Activated T-cell treated with anti-CD3 and anti-CD28 coated beads for 24 hours (primary cell): ENCODE data around the gene AWAT1.
"Not testable (repeated sequence)": the region's sequence is repeated elsewhere in the genome, so short reads cannot be mapped to it uniquely, and the experiment has no call there.

Source experiments
- DNase-seq: peaks from one replicate; pipeline ENCODE4 v3.0.0-alpha.2; 2020; ENCODE audit warnings: low read depth

AWAT1 gene

GRCh38 chrX:70234355-70234754 lies at the start of gene AWAT1:
Gene AWAT1 (plus strand): TSS chrX:70234655. CDS start chrX:70234696, 41 bp downstream.
- no peak for DNase-seq

DNA sequence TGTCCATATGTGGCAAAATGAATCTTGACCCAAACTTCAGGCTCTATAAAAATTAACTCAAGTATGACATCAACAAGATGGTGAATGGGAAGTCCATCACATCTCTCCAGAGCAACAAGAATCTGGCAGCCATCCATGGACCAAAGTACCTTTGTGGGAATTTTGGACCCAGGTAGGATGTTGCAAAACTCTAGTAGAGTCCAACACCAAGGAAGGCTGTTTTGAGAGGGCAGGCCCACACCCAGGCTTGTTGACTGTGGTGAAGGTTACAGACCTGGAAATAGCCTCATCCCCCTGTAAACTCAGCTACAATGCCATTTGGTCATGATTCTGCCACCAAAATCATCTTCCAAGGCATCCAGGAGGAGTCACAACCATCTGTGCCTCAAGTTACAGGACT lies 44.2 kb upstream of the AWAT1 start:
- no peak for DNase-seq

DNA sequence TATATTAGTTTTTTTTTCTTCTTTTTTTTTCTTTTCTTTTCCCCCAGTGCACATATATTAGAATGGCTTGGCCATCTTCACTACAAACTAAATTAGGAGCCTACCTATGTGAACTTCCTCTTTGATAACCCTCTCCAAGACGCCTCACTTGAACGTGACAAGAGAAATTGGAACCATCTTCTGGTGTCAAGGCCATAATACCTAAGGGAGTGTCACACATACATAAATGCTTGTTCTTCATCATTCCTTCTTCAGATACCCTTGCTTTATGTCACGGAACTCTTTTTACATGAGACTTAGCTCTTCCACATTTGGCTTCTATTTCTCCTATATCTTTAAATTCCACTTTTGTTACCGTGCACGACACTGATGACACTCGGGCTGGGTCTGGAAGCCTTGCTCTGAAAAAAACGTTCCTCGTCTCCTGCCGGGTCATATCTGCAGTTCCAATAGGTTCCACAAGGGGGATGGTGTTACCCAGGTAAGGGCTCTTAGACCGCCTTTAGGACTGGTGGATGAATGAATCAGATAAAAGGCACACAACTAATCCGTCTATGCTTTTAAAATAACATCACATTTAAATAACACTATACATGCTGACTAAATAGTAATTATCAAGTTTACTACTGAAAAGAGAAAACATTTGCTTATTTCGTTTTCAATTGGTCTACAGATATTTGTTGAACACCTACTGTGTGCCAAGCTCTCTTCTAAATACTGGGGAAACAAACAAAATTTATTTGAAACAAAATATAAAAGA lies 37.3 kb upstream of the AWAT1 start:
- DNase-seq = peak; percentile 42

- no peak for DNase-seq
These were observed 32.7 kb upstream of the AWAT1 start for GRCh38 chrX:70201732-70202131.

DNA sequence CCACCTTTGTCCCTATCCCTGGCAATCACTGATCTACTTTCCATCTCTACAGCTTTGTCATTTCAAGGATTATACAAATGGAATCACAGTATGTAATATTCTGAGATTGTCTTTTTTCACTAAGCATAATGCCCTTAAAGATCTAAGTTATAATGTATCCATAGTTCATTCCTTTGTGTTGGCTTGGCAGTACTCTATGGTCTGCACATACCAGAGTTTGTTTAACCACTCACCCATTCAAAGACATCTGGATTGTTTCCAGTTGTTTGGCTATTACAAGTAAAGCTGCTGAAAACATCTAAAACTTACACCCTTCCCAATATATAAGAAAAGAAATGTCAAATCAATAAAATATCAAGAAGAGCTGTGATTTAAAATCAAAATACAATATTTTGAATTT lies 26.0 kb upstream of the AWAT1 start:
- DNase-seq = no peak

- not testable (repeated sequence) for DNase-seq
These were observed 24.9 kb upstream of the AWAT1 start for GRCh38 chrX:70209570-70209969.

GRCh38 chrX:70219938-70220764 lies 14.3 kb upstream of the AWAT1 start:
- no peak for DNase-seq

DNA sequence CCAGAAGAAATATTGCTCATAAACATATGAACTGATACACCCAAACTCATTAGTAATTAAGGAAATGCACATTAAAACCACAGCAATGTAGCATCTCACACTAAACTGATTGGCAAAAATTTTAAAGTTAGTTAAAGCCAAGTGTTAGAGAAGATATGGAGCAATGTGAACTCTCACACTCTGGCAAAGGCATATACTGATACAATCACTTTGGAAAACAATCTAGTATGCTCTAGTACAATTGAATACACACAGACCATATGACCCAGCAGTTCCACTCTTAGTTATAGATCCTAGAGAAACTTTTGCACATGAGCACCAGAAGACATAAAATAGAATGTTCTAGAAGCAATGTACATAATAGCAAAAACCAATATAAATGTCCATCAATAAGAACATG lies 8.4 kb upstream of the AWAT1 start:
- DNase-seq = no peak

GRCh38 chrX:70226687-70227086 lies 7.8 kb upstream of the AWAT1 start:
- no peak for DNase-seq

DNA sequence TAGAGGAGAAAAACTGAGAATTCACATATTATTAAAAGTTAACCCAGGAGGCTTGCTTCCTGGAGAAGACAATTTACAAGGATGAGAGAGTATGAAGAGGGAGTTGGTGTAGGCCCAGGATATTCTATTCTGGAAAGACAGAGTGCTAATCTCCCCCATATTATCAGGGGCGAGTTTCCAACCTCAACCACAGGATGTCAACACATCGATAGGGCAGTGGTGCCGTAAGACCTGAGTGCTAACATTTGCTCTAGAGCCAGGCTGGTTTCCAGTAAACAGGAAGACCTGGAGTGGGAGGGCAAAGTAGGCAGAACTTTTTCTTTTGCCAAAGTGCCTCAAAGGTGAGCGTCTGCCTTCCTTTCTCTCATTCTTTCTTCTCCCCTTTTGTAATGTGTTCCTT lies 2.8 kb upstream of the AWAT1 start:
- DNase-seq = no peak

DNA sequence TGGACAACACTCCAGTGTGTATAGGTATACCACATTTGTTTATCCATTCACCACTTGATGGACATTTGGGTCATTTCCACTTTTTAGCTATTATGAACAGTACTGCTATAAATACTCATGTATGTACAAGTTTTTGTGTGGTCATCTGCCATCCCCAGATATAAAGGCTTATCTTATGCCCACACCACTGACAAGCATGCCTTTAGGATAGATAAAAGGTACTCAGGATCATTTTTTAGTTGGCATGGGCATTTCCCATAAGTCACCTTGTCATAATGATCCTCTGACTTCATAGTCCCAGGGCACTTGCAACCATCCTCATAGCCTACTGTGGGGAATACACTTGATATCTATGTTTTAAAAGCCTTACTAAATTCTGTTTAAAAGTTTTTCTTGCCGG lies 6.3 kb downstream of the AWAT1 start:
- DNase-seq = no peak

- DNase-seq = no peak
These were observed 7.0 kb downstream of the AWAT1 start for GRCh38 chrX:70241501-70241900.

GRCh38 chrX:70243601-70244000 lies 9.1 kb downstream of the AWAT1 start:
- not testable (repeated sequence) for DNase-seq

DNA sequence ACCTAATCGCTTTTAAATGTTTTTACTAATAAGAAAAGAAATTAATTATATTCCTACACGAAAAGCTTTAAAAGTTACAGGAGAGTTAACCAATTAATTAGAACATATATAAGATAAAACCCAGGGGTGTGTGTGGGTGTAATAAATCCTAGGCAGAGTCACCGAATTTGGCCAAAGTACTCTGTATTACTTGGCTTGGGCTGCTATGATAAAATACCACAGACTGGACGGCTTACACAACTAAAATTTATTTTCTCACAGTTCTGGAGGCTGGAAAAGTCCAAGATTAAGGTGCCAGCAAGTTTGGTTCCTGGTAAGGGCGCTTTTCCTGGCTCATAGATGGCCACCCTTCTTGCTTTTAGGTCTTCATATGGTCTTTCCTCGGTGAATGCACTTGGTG lies 10.4 kb downstream of the AWAT1 start:
- DNase-seq = no peak

GRCh38 chrX:70247252-70247651 lies 12.8 kb downstream of the AWAT1 start:
- no peak for DNase-seq

DNA sequence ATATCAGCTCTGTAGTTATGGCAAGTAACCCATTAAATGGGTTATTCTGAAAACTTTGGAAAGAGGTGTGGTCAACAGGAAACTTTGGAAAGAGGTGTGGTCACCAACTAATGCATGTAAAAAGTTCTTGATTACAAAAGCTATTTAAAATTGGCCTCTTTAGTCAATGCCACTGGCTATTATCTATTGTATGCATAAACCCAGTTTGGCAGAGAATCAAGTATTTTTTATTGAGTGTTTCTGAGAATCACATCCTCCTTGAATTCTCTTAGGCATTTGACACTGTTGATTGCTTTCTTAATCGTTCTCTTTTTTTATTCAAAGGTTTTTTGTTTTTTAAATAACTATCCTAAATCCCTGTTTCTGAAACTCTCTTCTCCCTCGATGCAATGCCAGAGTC lies 18.0 kb downstream of the AWAT1 start:
- no peak for DNase-seq

DNA sequence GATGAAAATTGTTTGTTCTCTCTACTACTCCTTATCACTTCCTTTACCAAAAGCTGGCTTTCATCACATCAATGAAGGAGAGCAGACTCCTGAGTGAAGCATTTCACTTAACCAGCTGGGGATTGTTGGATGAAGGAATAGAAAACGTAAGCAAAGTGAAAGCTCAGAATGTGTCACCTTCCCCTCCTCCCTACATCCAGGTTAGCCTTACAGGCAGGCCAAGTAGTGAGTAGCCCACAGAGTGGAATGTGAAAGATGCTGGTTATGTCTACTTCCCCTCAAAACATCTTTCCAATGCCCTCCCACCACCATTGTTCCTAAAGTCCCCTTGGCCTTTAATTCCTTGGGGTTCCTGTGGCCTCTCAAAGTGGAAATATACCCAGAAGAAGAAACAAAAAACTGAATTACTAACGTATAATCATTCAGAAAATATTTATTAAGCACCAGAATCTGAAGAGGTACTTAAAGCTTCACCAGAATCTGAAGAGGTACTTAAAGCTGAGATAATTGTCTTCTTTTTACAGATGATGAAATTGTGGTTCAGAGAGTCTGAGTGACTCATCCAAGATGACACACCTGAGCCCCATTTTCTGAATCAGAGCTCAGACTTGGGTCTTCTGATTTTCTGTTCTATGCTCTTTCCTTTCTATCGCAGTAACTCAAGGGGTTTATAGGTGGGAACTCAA lies 19.1 kb downstream of the AWAT1 start:
- DNase-seq = no peak

GRCh38 chrX:70254063-70254400 lies 19.6 kb downstream of the AWAT1 start:
- no peak for DNase-seq

- no peak for DNase-seq
These were observed 20.5 kb downstream of the AWAT1 start for GRCh38 chrX:70254909-70255308.

DNA sequence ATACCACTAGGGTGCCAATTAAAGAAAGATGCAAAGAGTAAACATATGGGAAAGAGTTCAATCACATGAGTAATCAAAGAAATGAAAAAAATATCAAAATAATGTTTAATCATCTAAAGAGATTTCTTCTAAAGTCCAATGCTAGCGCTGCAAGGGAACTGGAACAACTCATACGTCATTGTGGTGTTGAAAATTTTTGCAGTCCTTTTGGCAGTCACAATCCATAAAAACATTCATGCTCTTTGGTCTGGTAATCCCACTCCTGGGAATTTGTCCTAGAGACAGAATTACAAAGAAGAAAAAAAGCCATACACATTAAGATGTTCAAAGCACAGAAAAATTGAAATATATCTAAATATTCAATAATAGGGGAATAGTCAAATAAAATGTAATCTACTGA lies 21.0 kb downstream of the AWAT1 start:
- no peak for DNase-seq

GRCh38 chrX:70257423-70258288 lies 23.2 kb downstream of the AWAT1 start:
- no peak for DNase-seq

GRCh38 chrX:70260104-70260503 lies 25.6 kb downstream of the AWAT1 start, which contains the start of gene P2RY4:
Gene P2RY4 (minus strand): TSS chrX:70260204. CDS start chrX:70259624, 580 bp downstream.
- DNase-seq = no peak
